Right hindlimb (tissue), 1 donor: ENCODE measurements around the gene GALNT3.

ENCODE experiments used
- DNase-seq: peaks from one replicate; pipeline ENCODE4 v3.0.0-alpha.2; 2018

The GALNT3 gene

GRCh38 chr2:165718610-165719210 is 75.3 kb downstream of the GALNT3 start:
- no peak for DNase-seq

GRCh38 chr2:165716091-165716490 is 78.0 kb downstream of the GALNT3 start:
- DNase-seq: peak; percentile 21

- no peak for DNase-seq
These were observed 87.0 kb downstream of the GALNT3 start for GRCh38 chr2:165706960-165707487.

GRCh38 chr2:165701147-165701546 is 92.9 kb downstream of the GALNT3 start:
- DNase-seq: no peak

GRCh38 chr2:165700531-165700930 is 93.5 kb downstream of the GALNT3 start:
- peak; percentile 41 for DNase-seq

- no peak for DNase-seq
These were observed 94.1 kb downstream of the GALNT3 start for GRCh38 chr2:165699946-165700345.

- peak; percentile 53 for DNase-seq
These were observed 95.6 kb downstream of the GALNT3 start for GRCh38 chr2:165698444-165698884.

- DNase-seq: no peak
These were observed 96.2 kb downstream of the GALNT3 start for GRCh38 chr2:165697748-165698443.
